Astrocyte of the spinal cord (primary cell): ENCODE results near the gene LINGO4.

ENCODE experiments used
- DNase-seq: peaks from one replicate; pipeline ENCODE4 v3.0.0; 2011; ENCODE audit warnings: low read depth, low spot score
- H3K4me3 ChIP-seq: 2 replicates; pipeline ENCODE4 v1.5.1; 2011; ENCODE audit warnings: low read depth, mild to moderate bottlenecking, low read length, moderate library complexity
- CTCF ChIP-seq: IDR thresholded peaks from 2 replicates; pipeline ENCODE4 v1.5.1; 2012; ENCODE audit warnings: low read depth, mild to moderate bottlenecking, low read length, inconsistent platforms
- in situ Hi-C: cut with HindIII; loops from 2 replicates; pipeline ENCODE4 v1.10.0; 2017; ENCODE audit warnings: low sequenced_read_pairs

The LINGO4 gene

GRCh38 chr1:151816548-151817352 lies 11.5 kb upstream of the LINGO4 start:
- in situ Hi-C loops: no loop called here
- no peak for TF ChIP-seq CTCF
- no peak for DNase-seq
- no peak overlapping the region for H3K4me3 ChIP-seq

- no peak for DNase-seq
- in situ Hi-C loops: no loop called here
- no peak for TF ChIP-seq CTCF
- no peak overlapping the region for H3K4me3 ChIP-seq
Observed at GRCh38 chr1:151815716-151816327, 10.6 kb upstream of the LINGO4 start.

GRCh38 chr1:151814971-151815545 lies 9.8 kb upstream of the LINGO4 start:
- no peak overlapping the region for H3K4me3 ChIP-seq
- in situ Hi-C loops: no loop called here
- TF ChIP-seq CTCF: no peak
- DNase-seq: no peak

- H3K4me3 ChIP-seq: no peak overlapping the region
- no peak for TF ChIP-seq CTCF
- in situ Hi-C loops: no loop called here
- no peak for DNase-seq
Observed at GRCh38 chr1:151814426-151814825, 9.2 kb upstream of the LINGO4 start.

GRCh38 chr1:151813271-151813977 lies 8.2 kb upstream of the LINGO4 start:
- in situ Hi-C loops: no loop called here
- no peak overlapping the region for H3K4me3 ChIP-seq
- DNase-seq: no peak
- no peak for TF ChIP-seq CTCF

GRCh38 chr1:151811181-151811580 lies 6.0 kb upstream of the LINGO4 start:
- no peak for DNase-seq
- no peak overlapping the region for H3K4me3 ChIP-seq
- in situ Hi-C loops: no loop called here
- no peak for TF ChIP-seq CTCF
